NCI-H460 (cell line): Measurements from ENCODE around the gene TRPT1. TPM values are rescaled to one million over a fixed set of nuclear protein-coding genes. Genes with fewer than 3 reads are reported as not detected.
A peak's percentile ranks its signal among the peaks of the same experiment; 100 is the strongest.
"Not testable (repeated sequence)": the region's sequence is repeated elsewhere in the genome, so short reads cannot be mapped to it uniquely, and the experiment has no call there.

Experiments used
- DNase-seq: peaks from one replicate; pipeline ENCODE4 v3.0.0-alpha.2; 2016; ENCODE audit warnings: low read depth; ENCODE audit errors: extremely low read depth
- total RNA-seq: library from RNA; depleted of rRNA; stranded (reverse); fragments of >200 nt; shearing (Covaris generic); gene quantifications from 2 replicates; pipeline ENCODE4 v1.2.3, GENCODE V29; 2014

TRPT1 gene
- total RNA-seq, 1 experiment from 2014 or later, result 14.5 TPM

- not testable (repeated sequence) for DNase-seq
Measured at GRCh38 chr11:64246621-64246870, 20.6 kb upstream of the TRPT1 start.

- peak; percentile 80 for DNase-seq
Measured at GRCh38 chr11:64245797-64246620, 20.0 kb upstream of the TRPT1 start.

GRCh38 chr11:64245401-64245796, 19.4 kb upstream of the TRPT1 start:
- no peak for DNase-seq

- no peak for DNase-seq
Measured at GRCh38 chr11:64244966-64245365, 19.0 kb upstream of the TRPT1 start.

- no peak for DNase-seq
Measured at GRCh38 chr11:64244107-64244506, 18.1 kb upstream of the TRPT1 start.

GRCh38 chr11:64243236-64243854, 17.4 kb upstream of the TRPT1 start:
- no peak for DNase-seq

GRCh38 chr11:64241491-64242374, 15.7 kb upstream of the TRPT1 start:
- DNase-seq, result no peak

GRCh38 chr11:64241241-64241490, 15.2 kb upstream of the TRPT1 start:
- DNase-seq, result peak; percentile 97

GRCh38 chr11:64240435-64241240, 14.7 kb upstream of the TRPT1 start, which contains the start of gene FKBP2:
FKBP2 (plus strand) TSS chr11:64241095; CDS start chr11:64242388, 1,293 bp downstream.
- peak; percentile 92 for DNase-seq

GRCh38 chr11:64239662-64240434, 13.9 kb upstream of the TRPT1 start:
- DNase-seq, result no peak

- DNase-seq, result no peak
Measured at GRCh38 chr11:64238999-64239398, 13.0 kb upstream of the TRPT1 start.

- DNase-seq, result no peak
Measured at GRCh38 chr11:64238076-64238475, 12.1 kb upstream of the TRPT1 start.

- DNase-seq, result no peak
Measured at GRCh38 chr11:64237484-64237951, 11.5 kb upstream of the TRPT1 start.

GRCh38 chr11:64235437-64236161, 9.6 kb upstream of the TRPT1 start:
- no peak for DNase-seq

GRCh38 chr11:64234647-64235379, 8.8 kb upstream of the TRPT1 start:
- DNase-seq, result no peak

- no peak for DNase-seq
Measured at GRCh38 chr11:64233913-64234586, 8.1 kb upstream of the TRPT1 start, which contains the start of gene VEGFB. VEGFB (plus strand) TSS chr11:64234584; CDS start chr11:64234834, 250 bp downstream.

- DNase-seq, result no peak
Measured at GRCh38 chr11:64232967-64233315, 7.0 kb upstream of the TRPT1 start.
